Fibroblast of lung (primary cell): ENCODE data around the gene BMPR1B. TPM values are rescaled to one million over a fixed set of nuclear protein-coding genes. Genes with fewer than 3 reads are reported as not detected.

ENCODE experiments used
- DNase-seq, 2 donors: peaks; one replicate each; pipeline versions ENCODE4 v3.0.0 to v3.0.0-alpha.2; 2010; ENCODE audit warnings: low read depth in 2 of 2
- H2AFZ ChIP-seq: 2 replicates; pipeline ENCODE4 v1.5.1; 2012; ENCODE audit warnings: low read length, control low read depth, inconsistent platforms
- H3K27ac ChIP-seq: 2 replicates; pipeline ENCODE4 v1.5.1; 2011; ENCODE audit warnings: low read length, control low read depth; ENCODE audit not compliant: insufficient read depth
- H3K27me3 ChIP-seq: 2 replicates; pipeline ENCODE4 v1.5.1; 2011; ENCODE audit warnings: mild to moderate bottlenecking, low read length; ENCODE audit not compliant: control insufficient read depth, insufficient read depth
- H3K36me3 ChIP-seq: 2 replicates; pipeline ENCODE4 v1.5.1; 2011; ENCODE audit warnings: low read length; ENCODE audit not compliant: control insufficient read depth, insufficient read depth
- H3K4me1 ChIP-seq: 2 replicates; pipeline ENCODE4 v1.5.1; 2011; ENCODE audit warnings: low read length; ENCODE audit not compliant: control insufficient read depth, insufficient read depth; ENCODE audit errors: extremely low read depth
- H3K4me2 ChIP-seq: 2 replicates; pipeline ENCODE4 v1.5.1; 2011; ENCODE audit warnings: low read length, control low read depth; ENCODE audit not compliant: insufficient read depth; ENCODE audit errors: extremely low read depth
- H3K4me3 ChIP-seq, 4 experiments: fragments of 200-600 bp in 1 of 4; sonication (generic) in 1 of 4; replicated peaks in 1 of 4; 2 replicates each; pipeline ENCODE4 v1.5.1; 2011 to 2016; ENCODE audit warnings: low read length in 4 of 4, low read depth in 3 of 4, mild to moderate bottlenecking in 3 of 4, control low read depth in 2 of 4, inconsistent platforms in 1 of 4, mixed read lengths in 1 of 4; ENCODE audit not compliant: insufficient read depth in 1 of 4; ENCODE audit errors: control extremely low read depth in 1 of 4
- H3K79me2 ChIP-seq: 2 replicates; pipeline ENCODE4 v1.5.1; 2012; ENCODE audit warnings: mild to moderate bottlenecking, low read length, inconsistent platforms; ENCODE audit not compliant: control insufficient read depth, insufficient read depth
- H3K9ac ChIP-seq: 2 replicates; pipeline ENCODE4 v1.5.1; 2011; ENCODE audit warnings: mild to moderate bottlenecking, low read length, control low read depth; ENCODE audit not compliant: insufficient read depth
- H3K9me3 ChIP-seq: 2 replicates; pipeline ENCODE4 v1.5.1; 2012; ENCODE audit warnings: low read depth, low read length; ENCODE audit not compliant: control insufficient read depth, insufficient read depth
- H4K20me1 ChIP-seq: 2 replicates; pipeline ENCODE4 v1.5.1; 2011; ENCODE audit warnings: low read length; ENCODE audit not compliant: control insufficient read depth, insufficient read depth; ENCODE audit errors: extremely low read depth
- EZH2 ChIP-seq: IDR thresholded peaks from 2 replicates; pipeline ENCODE4 v1.5.1; 2012; ENCODE audit warnings: low read length, control low read depth, mild to moderate bottlenecking; ENCODE audit errors: missing control alignments
- polyA plus RNA-seq, 2 donors: library from polyadenylated mRNA; depleted of rRNA in 1 of 2; stranded (reverse) in 1 of 2; unstranded in 1 of 2; fragments of >200 nt; gene quantifications; 2 replicates each; pipeline ENCODE4 v1.2.1, GENCODE V29; 2011 to 2012; ENCODE audit warnings: missing spikeins in 1 of 2
- total RNA-seq: library from RNA; depleted of rRNA; stranded (reverse); fragments of >200 nt; gene quantifications from 2 replicates; pipeline ENCODE4 v1.2.1, GENCODE V29; 2014
- TF ChIP-seq, protein P1 (sequence below), 2 donors: IDR thresholded peaks in 1 of 2; conservative IDR thresholded peaks in 1 of 2; 1 replicate in 1 of 2; 2 replicates in 1 of 2; pipeline ENCODE4 v1.5.1; 2011 to 2012; ENCODE audit warnings: low read length in 2 of 2, control low read depth in 1 of 2, inconsistent platforms in 1 of 2, low read depth in 1 of 2, mild to moderate bottlenecking in 1 of 2

BMPR1B gene
- total and polyA plus RNA-seq, 2 donors (not counting 1 experiment from before 2014, with no cell fraction given) = 0.17 to 0.45 TPM

GRCh38 chr4:95188701-95189370 is 431.1 kb downstream of the BMPR1B start:
- H3K27me3 ChIP-seq = no peaks in the 10 kb centered on the region
- no peak overlapping the region for H3K4me3 ChIP-seq
- no peaks in the 10 kb centered on the region for H3K4me1 ChIP-seq
- no peak overlapping the region for H3K4me2 ChIP-seq
- H3K9me3 ChIP-seq = no peaks in the 10 kb centered on the region
- H4K20me1 ChIP-seq = no peaks in the 10 kb centered on the region
- no peaks in the 10 kb centered on the region for H3K79me2 ChIP-seq
- no peak overlapping the region for H3K9ac ChIP-seq
- H2AFZ ChIP-seq = no peak overlapping the region
- no peak overlapping the region for H3K27ac ChIP-seq
- DNase-seq = no peak
- no peaks in the 10 kb centered on the region for H3K36me3 ChIP-seq
- no peak for TF ChIP-seq EZH2
- TF ChIP-seq, protein P1, sequence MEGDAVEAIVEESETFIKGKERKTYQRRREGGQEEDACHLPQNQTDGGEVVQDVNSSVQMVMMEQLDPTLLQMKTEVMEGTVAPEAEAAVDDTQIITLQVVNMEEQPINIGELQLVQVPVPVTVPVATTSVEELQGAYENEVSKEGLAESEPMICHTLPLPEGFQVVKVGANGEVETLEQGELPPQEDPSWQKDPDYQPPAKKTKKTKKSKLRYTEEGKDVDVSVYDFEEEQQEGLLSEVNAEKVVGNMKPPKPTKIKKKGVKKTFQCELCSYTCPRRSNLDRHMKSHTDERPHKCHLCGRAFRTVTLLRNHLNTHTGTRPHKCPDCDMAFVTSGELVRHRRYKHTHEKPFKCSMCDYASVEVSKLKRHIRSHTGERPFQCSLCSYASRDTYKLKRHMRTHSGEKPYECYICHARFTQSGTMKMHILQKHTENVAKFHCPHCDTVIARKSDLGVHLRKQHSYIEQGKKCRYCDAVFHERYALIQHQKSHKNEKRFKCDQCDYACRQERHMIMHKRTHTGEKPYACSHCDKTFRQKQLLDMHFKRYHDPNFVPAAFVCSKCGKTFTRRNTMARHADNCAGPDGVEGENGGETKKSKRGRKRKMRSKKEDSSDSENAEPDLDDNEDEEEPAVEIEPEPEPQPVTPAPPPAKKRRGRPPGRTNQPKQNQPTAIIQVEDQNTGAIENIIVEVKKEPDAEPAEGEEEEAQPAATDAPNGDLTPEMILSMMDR (conservative IDR thresholded peaks at IDR 0.05 in 1 of 2, IDR thresholded peaks at IDR 0.05 in 1 of 2; ENCODE audit: low read depth in 1 of 2, low read length in 2 of 2) = no peak

GRCh38 chr4:95190751-95191436 is 433.1 kb downstream of the BMPR1B start:
- H3K9ac ChIP-seq = no peak overlapping the region

GRCh38 chr4:95191537-95191936 is 433.8 kb downstream of the BMPR1B start:
- H3K4me3 ChIP-seq = no peak overlapping the region
- no peaks in the 10 kb centered on the region for H3K79me2 ChIP-seq
- no peak overlapping the region for H3K9ac ChIP-seq
- no peak overlapping the region for H2AFZ ChIP-seq
- TF ChIP-seq EZH2 = no peak
- TF ChIP-seq, protein P1 (conservative IDR thresholded peaks at IDR 0.05 in 1 of 2, IDR thresholded peaks at IDR 0.05 in 1 of 2; ENCODE audit: low read depth in 1 of 2, low read length in 2 of 2) = no peak
- no peaks in the 10 kb centered on the region for H3K36me3 ChIP-seq
- H3K27me3 ChIP-seq = no peaks in the 10 kb centered on the region
- H3K27ac ChIP-seq = no peak overlapping the region
- H3K4me1 ChIP-seq = no peaks in the 10 kb centered on the region
- DNase-seq = no peak
- no peaks in the 10 kb centered on the region for H3K9me3 ChIP-seq
- H4K20me1 ChIP-seq = no peaks in the 10 kb centered on the region
- no peak overlapping the region for H3K4me2 ChIP-seq

More at GRCh38 chr4:95190751-95191436, 433.1 kb downstream of the BMPR1B start:
- Histone ChIP-seq H2AFZ (no peak overlapping the region), H3K4me3 (no peak overlapping the region), H3K79me2 (no peaks in the 10 kb centered on the region), H3K36me3 (no peaks in the 10 kb centered on the region), H3K4me2 (no peak overlapping the region), H3K4me1 (no peaks in the 10 kb centered on the region), H3K27ac (no peak overlapping the region), H3K9me3 (no peaks in the 10 kb centered on the region), H3K27me3 (no peaks in the 10 kb centered on the region), H4K20me1 (no peaks in the 10 kb centered on the region)
- no peak for TF ChIP-seq EZH2
- TF ChIP-seq, protein P1 (conservative IDR thresholded peaks at IDR 0.05 in 1 of 2, IDR thresholded peaks at IDR 0.05 in 1 of 2; ENCODE audit: low read depth in 1 of 2, low read length in 2 of 2) = no peak
- peak in 1 of 2 donors; percentile 20 for DNase-seq
